NCI-H1092 treated with DMSO at 0.1 percent for 48 hours (cell line): Measurements from ENCODE around the gene GLB1L3.
"Not testable (repeated sequence)": the region's sequence is repeated elsewhere in the genome, so short reads cannot be mapped to it uniquely, and the experiment has no call there.

ENCODE experiments used
- DNase-seq: peaks from one replicate; lab custom pipeline; 2025; lab: John Stamatoyannopoulos, UW

Gene GLB1L3

GRCh38 chr11:134276396-134277182 is 410 bp downstream of the GLB1L3 start:
- DNase-seq, result peak; percentile 58

- no peak for DNase-seq
Measured at GRCh38 chr11:134277183-134278001, 1.2 kb downstream of the GLB1L3 start.

DNA sequence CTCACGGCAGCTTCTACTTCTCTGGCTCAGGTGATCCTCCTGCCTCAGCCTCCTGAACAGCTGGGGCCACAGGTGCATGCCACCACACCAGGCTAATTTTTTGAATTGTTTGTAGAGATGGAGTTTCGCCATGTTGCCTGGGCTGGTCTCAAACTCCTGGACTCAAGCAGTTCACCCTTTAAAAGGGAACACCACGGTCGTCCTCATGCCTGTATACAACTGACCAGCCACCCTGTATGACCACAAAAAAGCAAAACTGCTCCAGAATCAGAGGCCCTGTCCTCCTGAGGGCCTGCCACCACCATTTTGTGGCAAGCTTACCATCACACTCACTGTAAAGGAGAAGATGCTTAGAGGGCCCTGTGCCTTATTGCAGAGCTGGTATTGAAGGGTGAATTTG is 2.2 kb downstream of the GLB1L3 start:
- DNase-seq, result no peak

DNA sequence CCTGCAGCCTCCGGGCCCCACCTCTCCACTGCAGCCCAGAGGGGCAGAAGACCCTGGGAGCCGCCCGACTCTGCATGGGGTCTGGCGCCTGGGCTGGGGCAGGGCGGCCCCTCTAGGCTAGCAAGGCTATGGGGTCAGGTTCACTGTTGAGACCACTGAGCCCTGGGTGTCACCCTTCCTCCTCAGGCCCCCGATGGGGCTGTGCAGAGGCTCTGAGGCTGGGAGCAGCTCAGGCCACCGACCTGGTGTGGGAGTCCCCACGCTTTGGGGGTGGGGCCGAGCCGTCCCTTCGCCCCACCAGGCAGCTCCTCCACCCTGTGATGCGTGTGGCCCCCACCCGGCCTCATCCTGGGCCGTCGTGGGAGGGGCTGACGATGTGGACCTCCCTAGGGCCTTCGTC is 5.5 kb downstream of the GLB1L3 start:
- not testable (repeated sequence) for DNase-seq

- DNase-seq, result no peak
Measured at GRCh38 chr11:134282121-134283045, 6.2 kb downstream of the GLB1L3 start.

DNA sequence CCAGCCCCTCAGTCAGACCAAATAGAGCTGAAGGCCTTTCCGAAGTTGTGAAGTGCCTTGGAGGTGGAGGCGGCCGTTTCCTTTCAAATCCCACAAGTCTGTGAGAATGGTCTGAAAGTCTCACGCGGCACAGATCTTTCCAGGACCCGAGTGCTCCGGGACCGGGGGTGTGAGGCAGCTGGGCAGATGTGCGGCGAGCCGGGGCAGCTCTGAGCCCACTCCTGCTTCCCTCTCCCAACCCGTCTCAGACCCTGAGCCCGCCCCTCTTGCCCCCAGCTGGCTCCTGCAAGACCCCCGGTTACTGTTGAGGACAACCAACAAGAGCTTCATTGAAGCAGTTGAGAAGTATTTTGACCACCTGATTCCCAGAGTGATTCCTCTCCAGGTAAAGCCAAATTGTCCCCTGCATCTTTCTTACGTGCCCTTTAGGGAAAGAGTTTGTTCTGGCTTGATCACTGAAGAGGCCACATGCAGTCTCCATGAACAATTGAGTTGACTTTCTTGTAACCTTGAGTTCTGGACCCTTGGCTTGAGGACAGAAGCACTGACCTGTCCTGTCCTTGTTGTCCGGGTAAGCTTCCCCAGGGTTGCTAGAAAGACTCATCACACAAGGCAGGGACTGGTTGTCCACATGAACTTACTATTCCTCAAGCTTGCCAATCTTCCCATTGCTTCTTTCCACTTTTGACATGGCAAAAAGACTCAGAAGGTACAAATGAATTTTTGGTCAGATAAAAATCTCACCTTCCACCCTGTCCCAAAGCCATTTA is 7.5 kb downstream of the GLB1L3 start:
- no peak for DNase-seq

GRCh38 chr11:134284349-134284748 is 8.2 kb downstream of the GLB1L3 start:
- DNase-seq, result not testable (repeated sequence)

DNA sequence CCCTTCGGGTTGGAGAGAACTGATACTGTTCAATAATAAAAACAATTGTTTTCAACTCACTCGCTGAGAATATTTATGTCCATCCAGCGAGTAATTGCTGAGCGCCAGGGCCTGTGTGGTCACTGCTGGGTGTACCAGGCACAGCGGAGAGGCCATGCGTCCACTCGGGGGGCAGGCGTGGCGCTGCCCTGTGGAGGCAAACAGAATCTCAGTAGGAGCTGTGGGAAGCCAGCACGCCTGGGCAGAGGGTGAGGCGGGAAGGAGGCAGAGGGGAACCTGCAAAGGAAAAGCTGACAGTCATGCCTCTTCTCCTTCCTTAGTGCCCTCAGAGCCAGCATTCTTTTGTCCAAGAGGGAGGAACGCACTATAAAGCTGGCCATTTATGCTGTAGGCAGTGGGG is 11.4 kb downstream of the GLB1L3 start:
- DNase-seq, result no peak

DNA sequence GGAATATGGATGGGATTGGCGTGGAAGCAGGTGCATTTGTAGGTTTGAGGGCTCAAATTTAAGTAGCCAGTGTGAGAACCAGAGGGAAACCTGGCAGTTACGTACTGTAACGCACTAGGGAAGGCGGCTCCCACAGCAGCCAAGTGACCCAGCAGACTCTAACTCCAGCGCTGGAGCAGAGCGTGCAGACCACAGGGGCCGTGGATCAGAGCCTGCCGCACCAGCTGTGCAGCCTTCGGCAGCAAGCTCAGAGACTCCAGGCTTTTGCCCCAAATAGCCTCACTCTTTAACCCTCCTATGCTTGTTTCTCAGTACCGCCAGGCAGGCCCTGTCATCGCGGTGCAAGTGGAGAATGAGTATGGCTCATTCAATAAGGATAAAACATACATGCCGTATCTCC is 12.3 kb downstream of the GLB1L3 start:
- DNase-seq, result no peak

- DNase-seq, result no peak
Measured at GRCh38 chr11:134289167-134289566, 13.0 kb downstream of the GLB1L3 start.

GRCh38 chr11:134289789-134290188 is 13.6 kb downstream of the GLB1L3 start:
- no peak for DNase-seq

- no peak for DNase-seq
Measured at GRCh38 chr11:134290646-134291045, 14.5 kb downstream of the GLB1L3 start.

- DNase-seq, result no peak
Measured at GRCh38 chr11:134291196-134291595, 15.0 kb downstream of the GLB1L3 start.

GRCh38 chr11:134292661-134293060 is 16.5 kb downstream of the GLB1L3 start:
- no peak for DNase-seq

DNA sequence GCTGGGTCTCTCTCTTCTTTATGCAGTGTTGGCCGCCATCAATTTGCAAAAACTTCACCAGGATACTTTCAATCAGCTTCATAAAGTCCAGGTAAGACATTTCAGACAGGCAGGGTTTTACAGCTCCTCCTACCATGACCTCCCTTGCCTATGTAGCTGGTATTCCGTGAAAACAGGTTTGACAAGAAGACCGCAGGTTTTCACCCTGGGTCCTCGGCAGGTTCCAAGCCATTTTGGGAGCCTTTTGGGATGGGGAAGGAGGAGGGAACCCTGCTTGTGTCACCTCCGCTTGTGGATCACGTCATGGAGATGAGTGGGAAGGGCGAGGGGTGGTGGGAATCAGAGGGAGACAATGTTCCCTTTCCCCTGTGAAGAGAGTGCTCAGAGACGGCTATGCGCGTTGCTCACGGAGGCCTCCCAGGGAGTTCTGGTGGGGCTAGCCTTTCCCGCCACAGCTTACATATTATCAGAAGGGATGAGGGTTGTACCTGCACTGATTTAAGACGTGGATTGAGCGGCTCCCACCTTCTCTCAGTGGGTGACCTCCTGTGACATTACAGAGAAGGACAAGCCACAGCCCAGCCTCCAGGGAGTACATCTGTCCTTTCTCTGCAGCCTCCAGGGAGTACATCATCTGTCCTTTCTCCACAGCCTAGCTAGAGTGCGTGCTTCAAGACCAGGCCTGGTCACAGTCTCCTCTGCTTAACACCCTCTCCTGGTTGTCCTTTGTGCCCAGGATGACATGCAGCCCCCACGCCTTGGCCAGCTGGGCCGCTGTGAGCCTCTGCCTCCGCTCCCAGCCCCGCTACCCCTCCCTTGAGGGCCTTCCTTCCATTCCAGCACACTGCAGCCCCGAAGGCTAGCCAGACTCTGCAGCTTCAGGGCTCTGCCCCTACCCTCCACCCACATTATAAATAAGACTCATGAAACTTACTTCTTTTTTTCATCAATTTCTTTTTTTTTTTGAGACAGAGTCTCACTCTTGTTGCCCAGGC is 17.2 kb downstream of the GLB1L3 start:
- no peak for DNase-seq

DNA sequence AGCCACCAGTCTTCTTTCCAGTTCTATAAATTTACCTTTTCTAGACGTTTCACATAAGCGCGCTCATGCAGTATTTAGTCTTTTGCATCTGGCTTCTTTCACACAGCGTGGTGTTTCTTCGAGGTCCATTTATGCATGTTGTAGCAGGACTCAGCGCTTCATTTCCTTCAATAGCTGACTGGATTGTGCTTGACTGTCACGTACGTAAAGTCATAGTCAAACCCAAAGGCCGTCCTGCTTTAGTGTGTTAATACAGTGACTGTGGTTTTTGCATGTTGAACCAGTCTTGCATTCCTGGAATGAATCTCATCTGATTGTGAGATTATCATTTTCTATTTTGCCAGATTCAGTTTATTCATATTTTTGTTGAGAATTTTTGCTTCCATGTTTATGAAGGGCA is 18.5 kb downstream of the GLB1L3 start:
- DNase-seq, result no peak

GRCh38 chr11:134312223-134312622 is 36.0 kb downstream of the GLB1L3 start:
- DNase-seq, result no peak

DNA sequence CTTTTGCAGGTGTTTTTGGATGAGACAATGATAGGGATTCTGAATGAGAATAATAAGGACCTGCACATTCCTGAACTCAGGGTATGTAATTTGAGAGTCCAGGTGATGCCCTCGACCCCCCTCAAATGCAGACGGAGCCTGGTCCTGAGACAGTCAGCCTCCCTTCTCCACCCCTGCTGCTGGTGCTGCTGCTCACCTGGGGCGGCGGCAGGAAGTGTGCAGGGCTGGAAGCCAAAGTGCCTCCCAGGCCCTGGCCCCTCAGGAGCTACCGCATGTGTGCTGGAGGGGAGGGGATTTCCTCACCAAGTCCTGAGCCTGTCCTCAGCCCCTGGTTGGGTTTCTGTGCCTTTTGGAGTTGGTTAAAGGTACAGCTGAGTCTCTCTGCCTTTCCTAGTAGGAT is 36.6 kb downstream of the GLB1L3 start:
- no peak for DNase-seq

DNA sequence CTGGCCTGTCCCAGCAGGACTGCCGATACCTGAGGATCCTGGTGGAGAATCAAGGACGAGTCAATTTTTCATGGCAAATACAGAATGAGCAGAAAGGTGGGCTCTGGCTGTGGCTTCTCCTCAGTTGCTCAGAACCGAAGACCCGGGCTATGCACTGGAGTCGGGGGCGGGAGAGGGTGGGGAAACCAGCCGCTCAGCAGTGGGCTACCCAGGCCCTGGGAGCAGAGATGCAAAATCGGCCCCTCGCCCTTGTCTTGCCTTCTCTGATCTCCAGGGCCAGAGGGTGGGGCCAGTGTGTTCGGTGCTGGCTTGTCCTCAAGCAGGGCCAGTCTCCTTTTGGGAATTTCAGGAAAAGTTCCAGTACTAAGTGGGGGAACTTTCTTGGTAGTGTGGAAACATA is 37.2 kb downstream of the GLB1L3 start:
- no peak for DNase-seq
